A549 (cell line): Measurements from ENCODE around the gene KCNA5.

Source experiments
- CBX2 ChIP-seq: fragments of 200-600 bp; sonication (generic); IDR thresholded peaks from 2 replicates; pipeline ENCODE4 v1.6.1; 2016; ENCODE audit warnings: low read depth, mild to moderate bottlenecking, borderline replicate concordance
- CTCF ChIP-seq: fragments of >200 bp; sonication (Bioruptor Twin); formaldehyde crosslinking; IDR thresholded peaks from 3 replicates; pipeline ENCODE4 v1.5.1; 2016
- KDM1A ChIP-seq: fragments of 200-600 bp; sonication (generic); IDR thresholded peaks from 2 replicates; pipeline ENCODE4 v1.6.1; 2016; ENCODE audit warnings: low read depth, mild to moderate bottlenecking
- NR3C1 ChIP-seq: fragments of >200 bp; sonication (Bioruptor Twin); formaldehyde crosslinking; IDR thresholded peaks from 3 replicates; pipeline ENCODE4 v1.6.1; 2017
- USF2 ChIP-seq: fragments of 450-650 bp; IDR thresholded peaks from 2 replicates; pipeline ENCODE4 v1.6.1; 2014; ENCODE audit warnings: antibody characterized with exemption
- TF ChIP-seq, protein P1 (sequence below): fragments of 200-600 bp; sonication (generic); IDR thresholded peaks from 2 replicates; pipeline ENCODE4 v1.6.1; 2016; ENCODE audit warnings: antibody characterized with exemption, mild to moderate bottlenecking, moderate library complexity
- TF ChIP-seq, protein P2 (sequence below): IDR thresholded peaks from 2 replicates; pipeline ENCODE4 v1.6.1; 2012

DNA sequence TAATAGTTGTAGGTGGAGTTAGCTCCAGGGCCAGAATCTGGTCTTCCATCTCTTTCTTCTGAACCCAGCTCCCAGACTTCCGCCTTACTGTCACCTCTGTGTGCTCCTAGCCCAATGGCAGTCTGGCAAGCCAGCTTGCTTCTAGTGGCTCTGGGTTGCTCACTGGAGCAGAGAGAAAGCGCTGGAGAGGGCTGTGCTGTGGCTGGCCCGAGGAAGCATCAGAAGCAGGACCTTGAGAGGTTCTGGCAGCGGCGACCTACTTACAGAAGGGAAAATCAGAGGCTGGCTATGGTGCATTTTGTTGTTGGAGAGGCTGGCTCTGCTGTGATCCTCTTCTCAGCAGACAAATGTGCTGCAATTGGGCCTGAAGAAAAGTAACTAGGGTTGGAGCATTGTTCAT lies 28.6 kb downstream of the KCNA5 start:
- TF ChIP-seq, protein P1, sequence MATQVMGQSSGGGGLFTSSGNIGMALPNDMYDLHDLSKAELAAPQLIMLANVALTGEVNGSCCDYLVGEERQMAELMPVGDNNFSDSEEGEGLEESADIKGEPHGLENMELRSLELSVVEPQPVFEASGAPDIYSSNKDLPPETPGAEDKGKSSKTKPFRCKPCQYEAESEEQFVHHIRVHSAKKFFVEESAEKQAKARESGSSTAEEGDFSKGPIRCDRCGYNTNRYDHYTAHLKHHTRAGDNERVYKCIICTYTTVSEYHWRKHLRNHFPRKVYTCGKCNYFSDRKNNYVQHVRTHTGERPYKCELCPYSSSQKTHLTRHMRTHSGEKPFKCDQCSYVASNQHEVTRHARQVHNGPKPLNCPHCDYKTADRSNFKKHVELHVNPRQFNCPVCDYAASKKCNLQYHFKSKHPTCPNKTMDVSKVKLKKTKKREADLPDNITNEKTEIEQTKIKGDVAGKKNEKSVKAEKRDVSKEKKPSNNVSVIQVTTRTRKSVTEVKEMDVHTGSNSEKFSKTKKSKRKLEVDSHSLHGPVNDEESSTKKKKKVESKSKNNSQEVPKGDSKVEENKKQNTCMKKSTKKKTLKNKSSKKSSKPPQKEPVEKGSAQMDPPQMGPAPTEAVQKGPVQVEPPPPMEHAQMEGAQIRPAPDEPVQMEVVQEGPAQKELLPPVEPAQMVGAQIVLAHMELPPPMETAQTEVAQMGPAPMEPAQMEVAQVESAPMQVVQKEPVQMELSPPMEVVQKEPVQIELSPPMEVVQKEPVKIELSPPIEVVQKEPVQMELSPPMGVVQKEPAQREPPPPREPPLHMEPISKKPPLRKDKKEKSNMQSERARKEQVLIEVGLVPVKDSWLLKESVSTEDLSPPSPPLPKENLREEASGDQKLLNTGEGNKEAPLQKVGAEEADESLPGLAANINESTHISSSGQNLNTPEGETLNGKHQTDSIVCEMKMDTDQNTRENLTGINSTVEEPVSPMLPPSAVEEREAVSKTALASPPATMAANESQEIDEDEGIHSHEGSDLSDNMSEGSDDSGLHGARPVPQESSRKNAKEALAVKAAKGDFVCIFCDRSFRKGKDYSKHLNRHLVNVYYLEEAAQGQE = no peak
- TF ChIP-seq KDM1A = no peak
- TF ChIP-seq CBX2 = no peak
- TF ChIP-seq CTCF = no peak
- TF ChIP-seq NR3C1 = no peak
- no peak for TF ChIP-seq USF2
- TF ChIP-seq, protein P2, sequence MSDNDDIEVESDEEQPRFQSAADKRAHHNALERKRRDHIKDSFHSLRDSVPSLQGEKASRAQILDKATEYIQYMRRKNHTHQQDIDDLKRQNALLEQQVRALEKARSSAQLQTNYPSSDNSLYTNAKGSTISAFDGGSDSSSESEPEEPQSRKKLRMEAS = no peak
